ENCODE data around the gene ZNF836.
A peak's percentile ranks its signal among the peaks of the same experiment; 100 is the strongest.

Gene ZNF836

DNA sequence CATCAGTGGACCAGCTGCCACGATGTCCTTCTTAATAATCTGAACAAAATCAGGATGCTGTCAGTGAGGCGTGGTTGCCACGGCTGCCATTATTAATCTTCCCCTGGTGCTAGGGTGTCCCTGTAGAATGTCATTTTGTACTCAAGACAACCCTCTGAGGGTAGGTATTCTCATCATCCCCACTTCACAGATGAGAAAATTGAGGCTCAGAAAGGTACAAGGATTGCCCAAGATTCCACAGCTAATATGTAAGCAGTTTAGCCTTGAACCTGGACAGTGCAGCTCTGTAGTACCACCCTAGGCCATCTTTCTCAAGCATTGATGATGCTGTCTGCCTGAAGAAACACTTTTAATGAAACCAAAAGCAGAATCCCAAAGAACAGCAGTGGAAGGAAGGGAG lies 26.5 kb upstream of the ZNF836 start:
- DNase-seq (ENCODE audit: low read depth) = no peak
- no peak overlapping the region for H3K4me3 ChIP-seq (ENCODE audit: low read length)
- TF ChIP-seq, protein P1, sequence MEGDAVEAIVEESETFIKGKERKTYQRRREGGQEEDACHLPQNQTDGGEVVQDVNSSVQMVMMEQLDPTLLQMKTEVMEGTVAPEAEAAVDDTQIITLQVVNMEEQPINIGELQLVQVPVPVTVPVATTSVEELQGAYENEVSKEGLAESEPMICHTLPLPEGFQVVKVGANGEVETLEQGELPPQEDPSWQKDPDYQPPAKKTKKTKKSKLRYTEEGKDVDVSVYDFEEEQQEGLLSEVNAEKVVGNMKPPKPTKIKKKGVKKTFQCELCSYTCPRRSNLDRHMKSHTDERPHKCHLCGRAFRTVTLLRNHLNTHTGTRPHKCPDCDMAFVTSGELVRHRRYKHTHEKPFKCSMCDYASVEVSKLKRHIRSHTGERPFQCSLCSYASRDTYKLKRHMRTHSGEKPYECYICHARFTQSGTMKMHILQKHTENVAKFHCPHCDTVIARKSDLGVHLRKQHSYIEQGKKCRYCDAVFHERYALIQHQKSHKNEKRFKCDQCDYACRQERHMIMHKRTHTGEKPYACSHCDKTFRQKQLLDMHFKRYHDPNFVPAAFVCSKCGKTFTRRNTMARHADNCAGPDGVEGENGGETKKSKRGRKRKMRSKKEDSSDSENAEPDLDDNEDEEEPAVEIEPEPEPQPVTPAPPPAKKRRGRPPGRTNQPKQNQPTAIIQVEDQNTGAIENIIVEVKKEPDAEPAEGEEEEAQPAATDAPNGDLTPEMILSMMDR (IDR thresholded peaks at IDR 0.05; ENCODE audit: insufficient read depth, low read depth, low read length, missing control alignments) = no peak

GRCh38 chr19:52196256-52196967 lies 25.0 kb upstream of the ZNF836 start:
- H3K4me3 ChIP-seq (ENCODE audit: low read length) = no peak overlapping the region
- DNase-seq (ENCODE audit: low read depth) = no peak
- TF ChIP-seq, protein P1 (IDR thresholded peaks at IDR 0.05; ENCODE audit: insufficient read depth, low read depth, low read length, missing control alignments) = no peak

- TF ChIP-seq, protein P1 (IDR thresholded peaks at IDR 0.05; ENCODE audit: insufficient read depth, low read depth, low read length, missing control alignments) = no peak
- DNase-seq (ENCODE audit: low read depth) = no peak
- no peak overlapping the region for H3K4me3 ChIP-seq (ENCODE audit: low read length)
Measured at GRCh38 chr19:52191951-52192350, 20.5 kb upstream of the ZNF836 start.

- H3K4me3 ChIP-seq (ENCODE audit: low read length) = peak overlapping the region; percentile 75
- DNase-seq (ENCODE audit: low read depth) = no peak
- TF ChIP-seq, protein P1 (IDR thresholded peaks at IDR 0.05; ENCODE audit: insufficient read depth, low read depth, low read length, missing control alignments) = no peak
Measured at GRCh38 chr19:52191389-52191788, 20.0 kb upstream of the ZNF836 start.

GRCh38 chr19:52190487-52191293 lies 19.3 kb upstream of the ZNF836 start:
- peak overlapping the region; percentile 75 for H3K4me3 ChIP-seq (ENCODE audit: low read length)
- TF ChIP-seq, protein P1 (IDR thresholded peaks at IDR 0.05; ENCODE audit: insufficient read depth, low read depth, low read length, missing control alignments) = no peak
- peak; percentile 38 for DNase-seq (ENCODE audit: low read depth)

DNA sequence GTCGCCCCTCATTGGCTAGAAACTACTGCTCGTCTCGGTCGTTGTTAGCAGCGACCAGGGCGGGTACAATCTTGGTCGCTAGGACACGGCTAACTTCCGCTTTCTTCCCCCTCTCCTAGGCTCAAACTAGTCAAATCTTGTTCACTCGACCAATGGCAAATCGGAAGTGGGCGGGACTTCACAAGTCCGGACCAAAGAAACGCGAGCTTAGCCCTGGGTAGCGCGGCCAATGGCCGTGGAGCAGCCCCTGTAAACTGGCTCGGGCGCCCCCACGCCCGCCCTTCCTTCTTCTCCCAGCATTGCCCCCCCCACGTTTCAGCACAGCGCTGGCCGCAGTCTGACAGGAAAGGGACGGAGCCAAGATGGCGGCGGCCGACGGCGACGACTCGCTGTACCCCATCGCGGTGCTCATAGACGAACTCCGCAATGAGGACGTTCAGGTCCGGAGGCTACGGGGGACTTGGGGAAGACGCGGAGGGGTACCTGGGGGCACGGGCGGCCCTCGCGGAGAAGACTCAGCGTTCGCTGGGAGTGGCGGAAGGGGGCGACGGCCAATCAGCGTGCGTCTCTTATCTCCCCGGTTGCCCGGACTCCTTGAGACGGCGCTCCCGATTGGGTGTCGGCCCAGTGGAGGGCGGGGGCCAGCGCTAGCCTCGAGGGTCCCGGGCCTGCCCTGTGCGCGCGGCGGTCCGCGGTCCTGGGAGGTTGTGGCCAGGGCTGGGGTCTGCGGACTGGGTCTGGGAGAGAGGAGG lies 18.5 kb upstream of the ZNF836 start, which contains the start of gene PPP2R1A:
TSS of gene PPP2R1A (plus strand) at position 318 of the 752 bp plus-strand sequence. CDS start at position 363, 45 bp downstream.
- TF ChIP-seq, protein P1 (IDR thresholded peaks at IDR 0.05; ENCODE audit: insufficient read depth, low read depth, low read length, missing control alignments) = no peak
- peak; percentile 100 for DNase-seq (ENCODE audit: low read depth)
- peak within 1 kb of the TSS; percentile 75 for H3K4me3 ChIP-seq (ENCODE audit: low read length)

All from epithelial cell of esophagus (primary cell).